ENCODE measurements around the gene ERCC1. TPM values are rescaled to one million over a fixed set of nuclear protein-coding genes. Genes with fewer than 3 reads are reported as not detected.
A peak's percentile ranks its signal among the peaks of the same experiment; 100 is the strongest.

ERCC1 gene
- total RNA-seq, 1 donor from 2014 or later, result 67.1 TPM

DNA sequence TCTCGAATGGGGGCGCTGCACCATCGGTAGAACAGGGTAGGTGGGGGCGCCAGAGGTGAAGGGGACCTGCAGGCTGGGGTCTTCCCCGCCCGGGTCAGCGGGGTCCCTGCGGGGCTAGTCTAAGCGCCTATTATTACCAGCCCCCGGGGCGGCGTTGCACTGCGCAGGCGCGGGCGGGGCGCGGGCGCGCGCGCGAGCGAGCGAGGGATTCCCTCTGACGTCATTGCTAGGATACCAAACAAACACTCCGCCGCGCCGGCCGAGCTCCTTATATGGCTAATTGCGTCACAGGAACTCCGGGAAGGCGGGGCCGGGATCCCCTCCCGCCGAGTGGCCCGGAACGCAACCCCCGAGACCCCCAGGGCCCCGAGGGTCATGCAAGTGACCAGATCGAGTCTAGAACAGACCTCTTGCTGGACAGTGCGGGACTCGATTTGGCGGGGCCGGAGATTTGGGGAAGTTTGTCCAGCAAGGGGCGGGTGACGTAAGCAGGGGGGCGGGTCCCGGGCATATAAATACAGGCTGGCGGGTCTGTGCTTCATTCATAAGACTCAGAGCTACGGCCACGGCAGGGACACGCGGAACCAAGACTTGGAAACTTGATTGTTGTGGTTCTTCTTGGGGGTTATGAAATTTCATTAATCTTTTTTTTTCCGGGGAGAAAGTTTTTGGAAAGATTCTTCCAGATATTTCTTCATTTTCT is 43.9 kb upstream of the ERCC1 start, which contains the start of gene FOSB:
FOSB (plus strand) TSS at position 541 of the 703 bp plus-strand sequence. CDS start 591 bp downstream, outside the sequence.
- Histone ChIP-seq H3K36me3 (ENCODE audit: control insufficient read depth, insufficient read depth, low read length) (no peaks in the 10 kb centered on the region), H3K4me3 (ENCODE audit: low read depth, low read length) (peak within 1 kb of the TSS; percentile 59), H3K27me3 (ENCODE audit: control insufficient read depth, insufficient read depth, low read length) (no peaks in the 10 kb centered on the region)
- TF ChIP-seq, protein P1, sequence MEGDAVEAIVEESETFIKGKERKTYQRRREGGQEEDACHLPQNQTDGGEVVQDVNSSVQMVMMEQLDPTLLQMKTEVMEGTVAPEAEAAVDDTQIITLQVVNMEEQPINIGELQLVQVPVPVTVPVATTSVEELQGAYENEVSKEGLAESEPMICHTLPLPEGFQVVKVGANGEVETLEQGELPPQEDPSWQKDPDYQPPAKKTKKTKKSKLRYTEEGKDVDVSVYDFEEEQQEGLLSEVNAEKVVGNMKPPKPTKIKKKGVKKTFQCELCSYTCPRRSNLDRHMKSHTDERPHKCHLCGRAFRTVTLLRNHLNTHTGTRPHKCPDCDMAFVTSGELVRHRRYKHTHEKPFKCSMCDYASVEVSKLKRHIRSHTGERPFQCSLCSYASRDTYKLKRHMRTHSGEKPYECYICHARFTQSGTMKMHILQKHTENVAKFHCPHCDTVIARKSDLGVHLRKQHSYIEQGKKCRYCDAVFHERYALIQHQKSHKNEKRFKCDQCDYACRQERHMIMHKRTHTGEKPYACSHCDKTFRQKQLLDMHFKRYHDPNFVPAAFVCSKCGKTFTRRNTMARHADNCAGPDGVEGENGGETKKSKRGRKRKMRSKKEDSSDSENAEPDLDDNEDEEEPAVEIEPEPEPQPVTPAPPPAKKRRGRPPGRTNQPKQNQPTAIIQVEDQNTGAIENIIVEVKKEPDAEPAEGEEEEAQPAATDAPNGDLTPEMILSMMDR (IDR thresholded peaks at IDR 0.05; ENCODE audit: insufficient read depth, low read length, poor library complexity, severe bottlenecking), result no peak
- DNase-seq (ENCODE audit: low read depth), result no peak

DNA sequence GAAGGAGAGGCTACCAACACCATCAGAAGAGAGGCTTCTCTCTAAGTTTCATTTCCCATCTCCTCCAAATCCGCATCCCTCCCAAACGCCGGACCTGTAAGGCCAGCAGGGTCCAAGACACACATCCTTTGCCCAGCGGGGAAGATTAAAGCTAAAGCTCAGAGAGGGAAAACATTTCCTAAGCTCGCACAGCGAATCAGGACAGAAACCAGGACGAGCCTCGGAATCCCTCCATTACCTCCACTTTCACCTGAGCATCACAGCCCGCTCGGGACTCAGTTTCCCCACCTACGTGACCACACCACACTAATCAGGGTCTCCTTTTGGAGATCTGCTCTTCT is 43.4 kb upstream of the ERCC1 start:
- Histone ChIP-seq H3K4me3 (ENCODE audit: low read depth, low read length) (peak overlapping the region; percentile 36), H3K27me3 (ENCODE audit: control insufficient read depth, insufficient read depth, low read length) (no peaks in the 10 kb centered on the region), H3K36me3 (ENCODE audit: control insufficient read depth, insufficient read depth, low read length) (no peaks in the 10 kb centered on the region)
- TF ChIP-seq, protein P1 (IDR thresholded peaks at IDR 0.05; ENCODE audit: insufficient read depth, low read length, poor library complexity, severe bottlenecking), result peak; percentile 12
- no peak for DNase-seq (ENCODE audit: low read depth)

DNA sequence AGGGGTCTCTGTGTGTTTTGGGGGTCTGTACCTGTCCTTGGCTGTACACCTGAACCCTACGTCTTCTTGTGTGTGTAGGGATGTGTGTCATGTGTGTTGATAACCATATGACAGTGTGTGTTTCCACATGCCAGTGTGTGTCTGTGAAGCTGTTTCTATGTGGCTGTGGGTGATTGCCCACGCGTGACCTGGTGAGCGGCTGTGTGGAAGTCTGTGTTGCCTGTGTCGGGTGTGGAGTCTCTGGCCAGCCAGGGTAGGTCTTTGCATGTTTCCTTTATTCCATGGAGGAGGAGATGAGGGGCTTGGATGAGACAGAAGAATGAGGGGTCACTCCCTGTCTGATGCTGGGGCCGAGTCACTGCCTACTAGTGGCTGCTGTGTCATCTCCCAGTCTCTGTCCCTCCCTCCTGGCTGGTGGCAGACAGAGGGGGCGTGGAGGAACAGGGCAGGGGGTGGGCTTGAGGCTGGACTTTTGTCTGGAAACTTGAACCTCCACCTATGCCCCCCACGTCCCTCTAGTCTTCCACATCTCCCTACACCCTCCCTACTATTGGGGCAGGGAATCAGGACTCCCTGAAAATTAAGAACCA is 41.2 kb upstream of the ERCC1 start:
- H3K27me3 ChIP-seq (ENCODE audit: control insufficient read depth, insufficient read depth, low read length), result no peaks in the 10 kb centered on the region
- no peak for DNase-seq (ENCODE audit: low read depth)
- H3K36me3 ChIP-seq (ENCODE audit: control insufficient read depth, insufficient read depth, low read length), result no peaks in the 10 kb centered on the region
- TF ChIP-seq, protein P1 (IDR thresholded peaks at IDR 0.05; ENCODE audit: insufficient read depth, low read length, poor library complexity, severe bottlenecking), result no peak
- no peak overlapping the region for H3K4me3 ChIP-seq (ENCODE audit: low read depth, low read length)

DNA sequence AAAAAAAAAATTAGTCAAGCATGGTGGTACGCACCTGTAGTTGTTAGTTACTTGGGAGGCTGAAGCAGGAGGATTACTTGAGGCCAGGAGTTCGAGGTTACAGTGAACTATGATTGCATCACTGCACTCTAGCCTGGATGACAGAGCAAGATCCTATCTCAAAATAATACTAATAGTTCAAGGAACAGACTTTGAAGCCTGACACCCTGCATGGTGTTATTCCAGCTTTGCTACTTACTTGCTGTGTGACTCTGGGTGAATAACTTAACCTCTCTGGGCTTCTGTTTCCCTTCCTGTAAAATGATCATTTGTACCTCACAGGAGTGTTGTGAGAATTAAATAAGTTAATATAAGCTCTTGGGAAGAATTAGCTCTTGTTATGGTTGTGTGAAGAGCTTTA is 40.6 kb upstream of the ERCC1 start:
- H3K27me3 ChIP-seq (ENCODE audit: control insufficient read depth, insufficient read depth, low read length), result no peaks in the 10 kb centered on the region
- H3K36me3 ChIP-seq (ENCODE audit: control insufficient read depth, insufficient read depth, low read length), result no peaks in the 10 kb centered on the region
- TF ChIP-seq, protein P1 (IDR thresholded peaks at IDR 0.05; ENCODE audit: insufficient read depth, low read length, poor library complexity, severe bottlenecking), result no peak
- H3K4me3 ChIP-seq (ENCODE audit: low read depth, low read length), result no peak overlapping the region
- DNase-seq (ENCODE audit: low read depth), result no peak

- Histone ChIP-seq H3K4me3 (ENCODE audit: low read depth, low read length) (no peak overlapping the region), H3K27me3 (ENCODE audit: control insufficient read depth, insufficient read depth, low read length) (no peaks in the 10 kb centered on the region), H3K36me3 (ENCODE audit: control insufficient read depth, insufficient read depth, low read length) (no peaks in the 10 kb centered on the region)
- TF ChIP-seq, protein P1 (IDR thresholded peaks at IDR 0.05; ENCODE audit: insufficient read depth, low read length, poor library complexity, severe bottlenecking), result no peak
- no peak for DNase-seq (ENCODE audit: low read depth)
Observed at GRCh38 chr19:45463241-45463640, 39.5 kb upstream of the ERCC1 start.

Measured in kidney epithelial cell (primary cell).